ENCODE results near the gene S100A9.

DNA sequence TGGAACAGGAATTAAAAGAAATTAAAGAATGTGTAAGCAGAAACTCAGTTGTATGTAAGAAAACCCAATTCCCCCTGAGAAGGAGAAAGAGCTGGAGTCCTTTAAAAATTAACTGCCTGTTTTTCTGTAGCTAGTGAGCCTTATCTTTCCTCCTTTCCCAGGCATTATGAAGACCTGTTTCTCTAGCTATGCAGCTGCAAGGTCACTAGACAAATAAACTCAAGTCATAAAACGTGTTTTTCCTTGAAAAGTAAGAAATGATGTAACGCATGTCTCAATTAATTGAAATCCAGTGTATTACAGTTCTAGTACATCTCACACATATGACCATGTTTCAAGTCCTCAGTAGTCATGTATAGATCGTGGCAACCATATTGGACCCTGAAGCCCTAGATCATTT, 12.5 kb downstream of the S100A9 start:
- TF ChIP-seq EP300 (IDR thresholded peaks at IDR 0.05) (no peak), POLR2A (IDR thresholded peaks at IDR 0.05) (no peak), CTCF (IDR thresholded peaks at IDR 0.05) (no peak)

All from ovary (tissue), 3 donors.